Measurements from ENCODE around the gene BCO2. TPM values are rescaled to one million over a fixed set of nuclear protein-coding genes. Genes with fewer than 3 reads are reported as not detected.
"Not testable (repeated sequence)": the region's sequence is repeated elsewhere in the genome, so short reads cannot be mapped to it uniquely, and the experiment has no call there.

Gene BCO2
- total and polyA plus RNA-seq, 10 of the 15 experiments (the other 5 are each of a cell fraction or from before 2014, with no cell fraction given), result 0.29 to 1.0 (median 0.57) TPM

DNA sequence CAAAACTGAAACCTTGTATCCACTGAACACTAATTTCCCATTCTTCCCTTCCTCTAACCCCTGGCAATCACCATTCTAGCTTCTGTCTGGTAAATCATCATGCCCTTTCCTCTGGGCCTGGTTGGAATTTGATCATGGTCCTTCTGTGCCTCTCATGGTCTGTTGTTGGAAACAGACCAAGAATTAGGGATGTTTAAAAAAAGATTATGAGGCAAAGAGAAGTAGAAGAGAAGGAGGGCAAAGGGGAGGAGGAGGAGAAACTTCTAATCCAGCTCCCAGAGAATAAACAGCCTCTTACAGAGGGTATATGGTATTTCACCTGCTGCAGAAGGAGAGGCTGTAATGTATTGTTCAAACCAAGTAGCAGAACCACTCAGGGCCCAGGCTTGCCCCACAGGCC, 10.6 kb downstream of the BCO2 start:
- SMC1A ChIA-PET (ENCODE audit: uncharacterized antibody, unreplicated experiment), result no interaction called here
- BruUV-seq (replicated peaks), result no TSS peak
- H3K27me3 ChIP-seq (replicated peaks in 1 of 2; ENCODE audit: control insufficient read depth in 2 of 2, insufficient read depth in 2 of 2, low read length in 1 of 2), result no peaks in the 10 kb centered on the region

DNA sequence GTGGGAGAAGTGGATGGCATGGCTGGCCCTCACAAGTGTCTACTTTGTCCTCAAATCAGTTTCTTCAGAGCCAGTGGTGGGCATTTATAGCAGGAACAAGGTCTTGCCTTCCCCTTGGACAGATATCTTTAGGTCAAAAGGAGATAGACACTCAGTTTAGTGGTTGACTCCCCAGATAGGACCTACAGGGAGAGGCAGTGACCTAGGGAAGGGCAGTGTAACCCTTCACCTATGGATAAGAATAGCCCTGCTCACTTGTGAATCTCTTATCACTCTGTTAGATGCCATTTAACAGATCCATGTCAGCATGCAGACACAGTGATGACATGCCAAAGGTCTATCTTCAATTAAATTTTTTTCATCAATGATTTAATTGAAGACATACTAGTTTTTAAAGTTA, 11.0 kb downstream of the BCO2 start:
- in situ Hi-C loops (cut with MboI), result no loop called here
- TF ChIP-seq CBX5 (IDR thresholded peaks at IDR 0.05; ENCODE audit: low read depth), result no peak
- no peak for TF ChIP-seq POLR2AphosphoS5 (IDR thresholded peaks at IDR 0.05; ENCODE audit: low read length)
- no peak for TF ChIP-seq MTA3 (IDR thresholded peaks at IDR 0.05; ENCODE audit: borderline replicate concordance, low read length)
- TF ChIP-seq YBX1 (IDR thresholded peaks at IDR 0.05), result no peak
- FAIRE-seq, result no peak
- no peak for ATAC-seq
- ChIA-PET SMC1A (ENCODE audit: uncharacterized antibody, unreplicated experiment) (no interaction called here), CTCF (no interaction called here), POLR2A (no interaction called here), RAD21 (ENCODE audit: unreplicated experiment) (no interaction called here)
- H4K20me1 ChIP-seq (ENCODE audit: control insufficient read depth, insufficient read depth), result no peaks in the 10 kb centered on the region
- intact Hi-C loops (cut with micrococcal nuclease; ENCODE audit: unreplicated experiment), result no loop called here
- no peak overlapping the region for H3K4me2 ChIP-seq (ENCODE audit: control insufficient read depth, insufficient read depth)
- no TSS peak for BruUV-seq (replicated peaks)
- H3K27me3 ChIP-seq (replicated peaks in 1 of 2; ENCODE audit: control insufficient read depth in 2 of 2, insufficient read depth in 2 of 2, low read length in 1 of 2), result no peaks in the 10 kb centered on the region
- H3K27ac ChIP-seq (ENCODE audit: control insufficient read depth, insufficient read depth), result no peak overlapping the region
- H3K9ac ChIP-seq (ENCODE audit: control insufficient read depth, insufficient read depth, low read length), result no peak overlapping the region
- H3K9me3 ChIP-seq (replicated peaks; ENCODE audit: control insufficient read depth, insufficient read depth, low read length), result no peaks in the 10 kb centered on the region
- no peak for DNase-seq (ENCODE audit: low read depth, low spot score)
- H3K79me2 ChIP-seq (ENCODE audit: control insufficient read depth, insufficient read depth, low read length), result no peaks in the 10 kb centered on the region
- no peaks in the 10 kb centered on the region for H3K36me3 ChIP-seq (ENCODE audit: control insufficient read depth in 2 of 2, insufficient read depth in 2 of 2, low read length in 1 of 2)
- no peak overlapping the region for H2AFZ ChIP-seq (ENCODE audit: control insufficient read depth, low read depth, low read length)
- H3K4me1 ChIP-seq (ENCODE audit: control insufficient read depth, insufficient read depth, low read length), result no peaks in the 10 kb centered on the region
- no peak overlapping the region for H3K4me3 ChIP-seq

More for the DNA sequence above, 10.6 kb downstream of the BCO2 start:
- no peaks in the 10 kb centered on the region for H3K36me3 ChIP-seq (ENCODE audit: control insufficient read depth in 2 of 2, insufficient read depth in 2 of 2, low read length in 1 of 2)
- no peak overlapping the region for H2AFZ ChIP-seq (ENCODE audit: control insufficient read depth, low read depth, low read length)
- H3K4me2 ChIP-seq (ENCODE audit: control insufficient read depth, insufficient read depth), result no peak overlapping the region
- no peak for FAIRE-seq
- ATAC-seq, result no peak
- RAD21 ChIA-PET (ENCODE audit: unreplicated experiment), result interaction anchor here (0.5 kb wide), 1 partner anchor 254 kb away, joined by 3 read pairs; no protein-coding TSS in a partner anchor
- CTCF ChIA-PET, result no interaction called here
- H3K9ac ChIP-seq (ENCODE audit: control insufficient read depth, insufficient read depth, low read length), result no peak overlapping the region
- no peaks in the 10 kb centered on the region for H4K20me1 ChIP-seq (ENCODE audit: control insufficient read depth, insufficient read depth)
- no peak for TF ChIP-seq JUND (IDR thresholded peaks at IDR 0.05; ENCODE audit: low read depth, low read length)
- TF ChIP-seq, protein P1, sequence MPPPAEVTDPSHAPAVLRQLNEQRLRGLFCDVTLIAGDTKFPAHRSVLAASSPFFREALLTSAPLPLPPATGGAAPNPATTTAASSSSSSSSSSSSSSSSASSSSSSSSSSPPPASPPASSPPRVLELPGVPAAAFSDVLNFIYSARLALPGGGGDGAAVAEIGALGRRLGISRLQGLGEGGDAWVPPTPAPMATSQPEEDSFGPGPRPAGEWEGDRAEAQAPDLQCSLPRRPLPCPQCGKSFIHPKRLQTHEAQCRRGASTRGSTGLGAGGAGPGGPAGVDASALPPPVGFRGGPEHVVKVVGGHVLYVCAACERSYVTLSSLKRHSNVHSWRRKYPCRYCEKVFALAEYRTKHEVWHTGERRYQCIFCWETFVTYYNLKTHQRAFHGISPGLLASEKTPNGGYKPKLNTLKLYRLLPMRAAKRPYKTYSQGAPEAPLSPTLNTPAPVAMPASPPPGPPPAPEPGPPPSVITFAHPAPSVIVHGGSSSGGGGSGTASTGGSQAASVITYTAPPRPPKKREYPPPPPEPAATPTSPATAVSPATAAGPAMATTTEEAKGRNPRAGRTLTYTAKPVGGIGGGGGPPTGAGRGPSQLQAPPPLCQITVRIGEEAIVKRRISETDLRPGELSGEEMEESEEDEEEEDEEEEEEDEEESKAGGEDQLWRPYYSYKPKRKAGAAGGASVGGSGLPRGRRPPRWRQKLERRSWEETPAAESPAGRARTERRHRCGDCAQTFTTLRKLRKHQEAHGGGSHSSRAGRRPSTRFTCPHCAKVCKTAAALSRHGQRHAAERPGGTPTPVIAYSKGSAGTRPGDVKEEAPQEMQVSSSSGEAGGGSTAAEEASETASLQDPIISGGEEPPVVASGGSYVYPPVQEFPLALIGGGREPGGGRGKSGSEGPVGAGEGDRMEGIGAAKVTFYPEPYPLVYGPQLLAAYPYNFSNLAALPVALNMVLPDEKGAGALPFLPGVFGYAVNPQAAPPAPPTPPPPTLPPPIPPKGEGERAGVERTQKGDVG (CRISPR knock-in tag; IDR thresholded peaks at IDR 0.05), result no peak
- in situ Hi-C loops (cut with MboI) (no loop called here), intact Hi-C loops (cut with micrococcal nuclease; ENCODE audit: unreplicated experiment) (no loop called here)
- POLR2A ChIA-PET, result no interaction called here
- no peak for DNase-seq (ENCODE audit: low read depth, low spot score)
- no peak overlapping the region for H3K4me3 ChIP-seq
- no peaks in the 10 kb centered on the region for H3K79me2 ChIP-seq (ENCODE audit: control insufficient read depth, insufficient read depth, low read length)
- H3K4me1 ChIP-seq (ENCODE audit: control insufficient read depth, insufficient read depth, low read length), result no peaks in the 10 kb centered on the region
- H3K9me3 ChIP-seq (replicated peaks; ENCODE audit: control insufficient read depth, insufficient read depth, low read length), result no peaks in the 10 kb centered on the region
- H3K27ac ChIP-seq (ENCODE audit: control insufficient read depth, insufficient read depth), result no peak overlapping the region

DNA sequence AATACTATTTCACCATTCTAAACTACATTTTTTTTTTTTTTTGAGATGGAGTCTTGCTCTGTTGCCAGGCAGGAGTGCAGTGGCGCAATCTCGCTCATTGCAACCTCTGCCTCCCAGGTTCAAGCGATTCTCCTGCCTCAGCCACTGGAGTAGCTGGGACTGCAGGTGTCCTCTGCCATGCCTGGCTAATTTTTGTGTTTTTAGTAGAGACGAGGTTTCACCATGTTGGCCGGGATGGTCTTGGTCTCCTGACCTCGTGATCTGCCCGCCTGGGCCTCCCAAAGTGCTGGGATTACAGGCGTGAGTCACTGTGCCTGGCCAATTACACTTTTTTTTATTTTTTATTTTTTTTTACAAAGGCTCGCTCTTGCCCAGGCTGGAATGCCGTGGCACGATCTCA, 19.8 kb downstream of the BCO2 start:
- FAIRE-seq; H3K9me3 ChIP-seq (replicated peaks; ENCODE audit: control insufficient read depth, insufficient read depth, low read length); RAD21 ChIA-PET (ENCODE audit: unreplicated experiment); H3K79me2 ChIP-seq (ENCODE audit: control insufficient read depth, insufficient read depth, low read length); DNase-seq (ENCODE audit: low read depth, low spot score); H3K27me3 ChIP-seq (replicated peaks in 1 of 2; ENCODE audit: control insufficient read depth in 2 of 2, insufficient read depth in 2 of 2, low read length in 1 of 2); H3K27ac ChIP-seq (ENCODE audit: control insufficient read depth, insufficient read depth); H3K36me3 ChIP-seq (ENCODE audit: control insufficient read depth in 2 of 2, insufficient read depth in 2 of 2, low read length in 1 of 2); H3K9ac ChIP-seq (ENCODE audit: control insufficient read depth, insufficient read depth, low read length); ATAC-seq; H3K4me2 ChIP-seq (ENCODE audit: control insufficient read depth, insufficient read depth); SMC1A ChIA-PET (ENCODE audit: uncharacterized antibody, unreplicated experiment); H3K4me3 ChIP-seq; H4K20me1 ChIP-seq (ENCODE audit: control insufficient read depth, insufficient read depth); in situ Hi-C loops (cut with MboI); POLR2A ChIA-PET; H2AFZ ChIP-seq (ENCODE audit: control insufficient read depth, low read depth, low read length); H3K4me1 ChIP-seq (ENCODE audit: control insufficient read depth, insufficient read depth, low read length); intact Hi-C loops (cut with micrococcal nuclease; ENCODE audit: unreplicated experiment); BruUV-seq (replicated peaks): not testable (repeated sequence)
- CTCF ChIA-PET, result interaction anchor here (0.6 kb wide), 1 partner anchor 18 kb away, joined by 3 read pairs; no protein-coding TSS in a partner anchor
- 64% methylated on average over 11 of the region's 11 CpGs for WGBS (ENCODE audit: insufficient coverage, insufficient replicate concordance, low lambda C conversion rate, missing lambda C conversion rate)

Data from GM12878 (cell line).